Ecto neural progenitor cell (in vitro differentiated cells): ENCODE results near the gene LCE3C.
"Not testable (repeated sequence)": the region's sequence is repeated elsewhere in the genome, so short reads cannot be mapped to it uniquely, and the experiment has no call there.

Experiments used
- DNase-seq: peaks from one replicate; pipeline ENCODE4 v3.0.0-alpha.2; 2018; ENCODE audit warnings: low spot score

Gene LCE3C

GRCh38 chr1:152599934-152600333 is at the start of gene LCE3C:
LCE3C (plus strand) TSS chr1:152600234; CDS start chr1:152600732, 498 bp downstream.
- no peak for DNase-seq

- DNase-seq = no peak
Measured at GRCh38 chr1:152565115-152565514, 34.9 kb upstream of the LCE3C start.

GRCh38 chr1:152565535-152566215 is 34.4 kb upstream of the LCE3C start:
- no peak for DNase-seq

GRCh38 chr1:152566681-152567080 is 33.4 kb upstream of the LCE3C start, which contains the start of gene LCE3E:
LCE3E (minus strand) TSS chr1:152566780; CDS start chr1:152566208, 572 bp downstream.
- no peak for DNase-seq

- no peak for DNase-seq
Measured at GRCh38 chr1:152577168-152577567, 22.9 kb upstream of the LCE3C start.

- DNase-seq = not testable (repeated sequence)
Measured at GRCh38 chr1:152579526-152579925, 20.5 kb upstream of the LCE3C start.

GRCh38 chr1:152580433-152580832 is 19.6 kb upstream of the LCE3C start, which contains the start of gene LCE3D:
LCE3D (minus strand) TSS chr1:152580516; CDS start chr1:152579936, 580 bp downstream.
- DNase-seq = no peak

GRCh38 chr1:152582647-152583046 is 17.4 kb upstream of the LCE3C start:
- DNase-seq = no peak

- no peak for DNase-seq
Measured at GRCh38 chr1:152585586-152585985, 14.4 kb upstream of the LCE3C start.

GRCh38 chr1:152596986-152597385 is 3.0 kb upstream of the LCE3C start:
- no peak for DNase-seq

- DNase-seq = no peak
Measured at GRCh38 chr1:152613511-152613910, 13.5 kb downstream of the LCE3C start, which contains the start of gene LCE3B. LCE3B (plus strand) TSS chr1:152613811; CDS start chr1:152613811, 0 bp downstream.

GRCh38 chr1:152621993-152622392 is 22.0 kb downstream of the LCE3C start:
- DNase-seq = no peak

GRCh38 chr1:152622803-152623202 is 22.8 kb downstream of the LCE3C start, which contains the start of gene LCE3A:
LCE3A (minus strand) TSS chr1:152623103; CDS start chr1:152623103, 0 bp downstream.
- no peak for DNase-seq

- DNase-seq = no peak
Measured at GRCh38 chr1:152623203-152623844, 23.3 kb downstream of the LCE3C start.

GRCh38 chr1:152626744-152627143 is 26.7 kb downstream of the LCE3C start:
- no peak for DNase-seq

- no peak for DNase-seq
Measured at GRCh38 chr1:152630596-152630995, 30.6 kb downstream of the LCE3C start.

- DNase-seq = no peak
Measured at GRCh38 chr1:152640351-152640750, 40.3 kb downstream of the LCE3C start.

GRCh38 chr1:152643945-152644344 is 43.9 kb downstream of the LCE3C start:
- DNase-seq = no peak

GRCh38 chr1:152645146-152645545 is 45.1 kb downstream of the LCE3C start:
- no peak for DNase-seq

- no peak for DNase-seq
Measured at GRCh38 chr1:152646656-152647055, 46.6 kb downstream of the LCE3C start.
